ENCODE measurements around the gene NFE2L2.
"Not testable (repeated sequence)": the region's sequence is repeated elsewhere in the genome, so short reads cannot be mapped to it uniquely, and the experiment has no call there.

NFE2L2 gene

GRCh38 chr2:177255227-177255601 is 9.3 kb downstream of the NFE2L2 start:
- DNase-seq, result no peak

GRCh38 chr2:177254433-177255226 is 9.9 kb downstream of the NFE2L2 start:
- no peak for DNase-seq

GRCh38 chr2:177253704-177254103 is 10.8 kb downstream of the NFE2L2 start:
- no peak for DNase-seq

- no peak for DNase-seq
Observed at GRCh38 chr2:177252808-177253531, 11.6 kb downstream of the NFE2L2 start.

- no peak for DNase-seq
Observed at GRCh38 chr2:177251165-177251542, 13.4 kb downstream of the NFE2L2 start.

- no peak for DNase-seq
Observed at GRCh38 chr2:177250461-177250860, 14.1 kb downstream of the NFE2L2 start.

- no peak for DNase-seq
Observed at GRCh38 chr2:177249038-177249437, 15.5 kb downstream of the NFE2L2 start.

GRCh38 chr2:177247693-177248262 is 16.7 kb downstream of the NFE2L2 start:
- DNase-seq, result no peak

- DNase-seq, result not testable (repeated sequence)
Observed at GRCh38 chr2:177246523-177247030, 17.9 kb downstream of the NFE2L2 start.

- DNase-seq, result no peak
Observed at GRCh38 chr2:177246000-177246399, 18.5 kb downstream of the NFE2L2 start.

- DNase-seq, result no peak
Observed at GRCh38 chr2:177245010-177245422, 19.5 kb downstream of the NFE2L2 start.

GRCh38 chr2:177244244-177244771 is 20.2 kb downstream of the NFE2L2 start:
- DNase-seq, result no peak

GRCh38 chr2:177243476-177243875 is 21.1 kb downstream of the NFE2L2 start:
- no peak for DNase-seq

GRCh38 chr2:177243073-177243472 is 21.5 kb downstream of the NFE2L2 start:
- DNase-seq, result no peak

GRCh38 chr2:177242121-177242987 is 22.2 kb downstream of the NFE2L2 start:
- no peak for DNase-seq

GRCh38 chr2:177241711-177242120 is 22.8 kb downstream of the NFE2L2 start:
- DNase-seq, result no peak

- peak; percentile 71 for DNase-seq
Observed at GRCh38 chr2:177239932-177240630, 24.4 kb downstream of the NFE2L2 start.

- DNase-seq, result no peak
Observed at GRCh38 chr2:177239053-177239452, 25.5 kb downstream of the NFE2L2 start.

GRCh38 chr2:177237932-177238331 is 26.6 kb downstream of the NFE2L2 start:
- DNase-seq, result no peak

- peak; percentile 34 for DNase-seq
Observed at GRCh38 chr2:177235855-177236437, 28.6 kb downstream of the NFE2L2 start.

- DNase-seq, result no peak
Observed at GRCh38 chr2:177234267-177234666, 30.3 kb downstream of the NFE2L2 start.

Measured in NCI-H2227 treated with DMSO at 0.1 percent for 48 hours (cell line).